Immature natural killer cell (primary cell): Measurements from ENCODE around the gene KCNQ4. TPM values are rescaled to one million over a fixed set of nuclear protein-coding genes. Genes with fewer than 3 reads are reported as not detected.

Experiments
- DNase-seq, 3 donors: peaks; one replicate each; pipeline ENCODE4 v3.0.0; 2022; ENCODE audit warnings: mixed read lengths in 1 of 3
- H3K27ac Mint-ChIP-seq, 6 donors: one replicate each; pipeline ENCODE4 v1.8.0; 2020; ENCODE audit warnings: mixed read lengths in 6 of 6, mild to moderate bottlenecking in 5 of 6, inconsistent platforms in 4 of 6, moderate library complexity in 3 of 6
- H3K27me3 Mint-ChIP-seq, 3 donors: one replicate each; pipeline ENCODE4 v1.8.0; 2020 to 2021; ENCODE audit warnings: low read depth in 3 of 3, mild to moderate bottlenecking in 3 of 3, mixed read lengths in 3 of 3, moderate library complexity in 3 of 3, inconsistent platforms in 1 of 3
- H3K36me3 Mint-ChIP-seq, 3 donors: one replicate each; pipeline ENCODE4 v1.8.0; 2020; ENCODE audit warnings: mixed read lengths in 3 of 3, inconsistent platforms in 2 of 3, mild to moderate bottlenecking in 2 of 3
- H3K4me1 Mint-ChIP-seq, 2 donors: one replicate each; pipeline ENCODE4 v1.8.0; 2020; ENCODE audit warnings: inconsistent platforms in 2 of 2, mild to moderate bottlenecking in 2 of 2, mixed read lengths in 2 of 2, moderate library complexity in 1 of 2
- H3K4me3 Mint-ChIP-seq, 5 donors: one replicate each; pipeline ENCODE4 v1.8.0; 2020; ENCODE audit warnings: mild to moderate bottlenecking in 5 of 5, mixed read lengths in 5 of 5, inconsistent platforms in 3 of 5, moderate library complexity in 3 of 5
- H3K9me3 Mint-ChIP-seq, 6 donors: one replicate each; pipeline ENCODE4 v1.8.0; 2020; ENCODE audit warnings: mild to moderate bottlenecking in 6 of 6, mixed read lengths in 6 of 6, inconsistent platforms in 4 of 6, moderate library complexity in 3 of 6
- polyA plus RNA-seq, 3 donors: library from polyadenylated mRNA; unstranded; fragments of 300-500 nt; fragmentation: Illumina TruSeq; gene quantifications; one replicate each; pipeline ENCODE4 v1.2.3, GENCODE V29; 2021

Gene KCNQ4
- polyA plus RNA-seq, 3 donors from 2014 or later: not detected

DNA sequence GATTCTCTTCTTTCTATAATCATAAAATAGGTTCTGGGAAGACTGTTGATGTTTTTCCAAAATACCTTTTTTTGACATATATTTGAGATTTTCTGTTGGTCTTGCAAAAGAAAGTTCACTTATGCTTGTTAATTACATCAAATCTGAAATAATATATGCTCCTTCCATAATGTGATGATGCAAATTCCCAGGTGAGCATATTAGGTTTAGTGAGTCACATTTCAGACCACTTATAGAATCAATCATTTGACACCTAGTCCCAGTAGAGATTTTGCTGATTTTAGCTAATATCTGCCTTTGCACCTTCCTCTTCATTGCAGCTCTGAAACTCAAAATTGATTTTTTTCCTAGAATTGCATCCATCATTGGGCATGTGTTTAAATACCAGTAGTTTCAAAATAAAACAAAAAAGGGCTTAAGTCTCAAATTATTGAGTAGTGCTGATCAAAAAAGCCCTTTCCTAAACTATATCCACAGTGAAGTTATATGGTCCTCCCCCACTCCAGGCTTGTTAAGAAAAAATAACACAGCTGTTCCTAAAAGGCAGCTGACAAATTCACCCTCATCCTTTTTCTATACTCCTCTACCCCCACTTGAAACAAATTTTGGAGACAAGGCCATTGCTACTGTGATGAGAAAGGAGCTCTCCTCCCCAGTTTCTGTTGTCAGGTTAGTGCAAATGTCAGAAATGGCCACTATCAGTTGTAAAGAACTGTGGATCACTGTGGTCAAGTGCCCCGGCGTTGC lies 37.1 kb upstream of the KCNQ4 start:
- Mint-ChIP-seq H3K4me3 (no peak overlapping the region), H3K4me1 (peaks cover 16 to 57% of the 10 kb centered on the region in 2 donors), H3K27me3 (no peaks in the 10 kb centered on the region), H3K9me3 (no peaks in the 10 kb centered on the region), H3K27ac (peak overlapping the region in 2 of 6 donors; percentile 42 to 57), H3K36me3 (peaks cover 9 to 22% (median 10%) of the 10 kb centered on the region in 3 donors)
- no peak for DNase-seq

DNA sequence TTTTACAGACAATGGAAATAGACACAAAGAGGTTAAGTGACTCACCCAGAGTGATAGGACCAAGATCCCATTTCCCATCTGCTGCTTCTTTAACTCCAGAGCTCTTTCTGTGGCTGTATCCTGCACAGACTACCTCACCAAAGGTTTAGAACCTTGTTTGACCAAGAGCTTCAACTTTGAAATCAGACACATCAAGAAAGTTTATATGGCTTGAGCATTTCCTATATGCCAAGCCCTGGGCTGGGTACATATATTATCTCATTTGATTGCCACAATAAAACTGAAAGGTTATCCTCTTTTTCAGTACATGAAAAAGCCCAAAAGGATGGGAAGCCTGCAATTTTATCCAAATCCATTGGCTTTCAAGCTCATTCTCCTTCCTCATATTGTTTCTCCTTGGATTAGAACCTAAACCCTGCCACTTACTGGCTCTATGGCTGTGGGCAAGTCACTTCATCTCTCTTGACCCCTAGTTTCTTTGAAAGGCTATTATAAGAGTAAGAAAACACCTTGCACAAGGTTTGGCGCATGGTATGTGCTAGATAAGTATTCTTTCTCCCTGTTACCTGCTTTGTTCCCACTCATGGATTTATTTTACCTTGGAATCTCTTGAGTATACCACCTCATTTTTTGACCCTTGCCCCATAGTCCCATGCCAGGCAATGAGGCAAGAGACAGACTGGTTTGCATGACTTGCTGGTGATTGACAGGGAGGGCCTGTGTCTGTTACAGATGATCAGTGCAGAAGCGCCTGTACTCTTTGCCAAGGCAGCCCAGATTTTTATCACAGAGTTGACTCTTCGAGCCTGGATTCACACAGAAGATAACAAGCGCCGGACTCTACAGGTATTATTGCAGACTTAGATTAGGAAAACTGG lies 34.5 kb upstream of the KCNQ4 start:
- H3K4me3 Mint-ChIP-seq: no peak overlapping the region
- no peak for DNase-seq
- H3K36me3 Mint-ChIP-seq: peaks cover 16 to 36% (median 23%) of the 10 kb centered on the region in 3 donors
- H3K4me1 Mint-ChIP-seq: peaks cover 4 to 42% of the 10 kb centered on the region in 2 donors
- H3K9me3 Mint-ChIP-seq: no peaks in the 10 kb centered on the region
- no peaks in the 10 kb centered on the region for H3K27me3 Mint-ChIP-seq
- H3K27ac Mint-ChIP-seq: peak overlapping the region in 3 of 6 donors; percentile 4 to 36 (median 18)

DNA sequence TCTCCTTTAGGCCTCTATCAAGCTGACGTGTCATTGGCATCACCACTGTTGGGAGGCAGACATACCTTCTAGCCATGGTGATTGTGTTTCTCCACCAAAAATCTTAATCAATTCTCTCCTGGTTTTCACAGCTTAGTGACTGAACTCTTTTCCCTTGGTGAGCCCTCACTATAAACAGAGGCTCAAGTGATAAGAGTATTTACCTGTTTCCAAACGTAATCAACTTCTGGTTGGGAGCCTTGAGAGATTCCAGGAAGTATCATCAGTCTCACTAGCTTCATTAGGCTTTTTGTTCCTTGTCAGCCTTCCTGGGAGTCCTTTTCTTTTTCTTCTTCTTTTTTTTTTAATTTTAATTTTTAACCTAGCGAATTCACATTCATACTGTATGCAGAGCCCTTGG lies 33.8 kb upstream of the KCNQ4 start:
- H3K27ac Mint-ChIP-seq: no peak overlapping the region
- DNase-seq: no peak
- H3K4me1 Mint-ChIP-seq: peaks cover 1 to 35% of the 10 kb centered on the region in 2 donors
- H3K4me3 Mint-ChIP-seq: no peak overlapping the region
- H3K27me3 Mint-ChIP-seq: no peaks in the 10 kb centered on the region
- peaks cover 16 to 38% (median 27%) of the 10 kb centered on the region in 3 donors for H3K36me3 Mint-ChIP-seq
- no peaks in the 10 kb centered on the region for H3K9me3 Mint-ChIP-seq

DNA sequence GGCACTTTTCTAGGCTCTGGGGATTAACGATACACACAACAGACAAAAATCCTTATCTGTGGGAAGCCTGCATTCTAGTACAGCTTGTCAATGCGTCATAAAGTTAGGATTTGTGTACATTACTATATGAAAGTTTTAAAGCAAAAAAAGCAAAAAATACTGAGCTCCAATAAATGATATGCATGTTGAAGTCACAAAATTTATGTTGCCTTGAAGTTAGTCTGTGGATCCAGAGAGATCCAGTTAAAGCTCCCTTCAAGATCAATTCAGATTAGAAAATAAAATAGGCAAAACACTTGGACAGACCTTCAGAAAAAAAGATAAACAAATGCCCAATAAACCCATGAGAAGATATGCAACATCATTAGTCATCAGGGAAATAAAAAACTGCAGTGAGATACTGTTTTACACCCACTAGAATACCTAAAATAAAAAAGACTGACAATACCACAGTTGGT lies 33.1 kb upstream of the KCNQ4 start:
- Mint-ChIP-seq H3K4me3 (no peak overlapping the region), H3K4me1 (peaks cover 1 to 28% of the 10 kb centered on the region in 2 donors), H3K36me3 (peaks cover 16 to 42% (median 28%) of the 10 kb centered on the region in 3 donors), H3K9me3 (no peaks in the 10 kb centered on the region), H3K27me3 (no peaks in the 10 kb centered on the region), H3K27ac (peak overlapping the region in 2 of 6 donors; percentile 20 to 36)
- no peak for DNase-seq

DNA sequence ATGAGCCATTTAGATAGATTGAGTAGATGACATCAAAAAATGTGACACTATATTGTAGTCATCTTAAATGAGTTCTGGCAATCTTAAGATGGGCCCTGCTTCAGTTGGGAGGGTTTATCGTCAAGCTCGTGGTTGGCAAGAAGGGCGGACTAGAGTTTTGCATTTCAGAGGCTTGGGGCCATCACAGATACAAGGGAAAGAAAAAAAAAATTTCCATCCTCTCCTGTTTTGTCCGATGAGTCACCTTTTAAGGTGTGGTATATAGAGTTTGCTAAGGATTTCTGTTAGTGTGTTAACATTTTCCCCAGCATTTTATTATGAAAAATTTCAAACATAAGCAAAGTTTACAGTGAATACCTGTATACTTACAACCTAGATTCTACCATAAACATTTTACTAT lies 31.8 kb upstream of the KCNQ4 start:
- Mint-ChIP-seq H3K27ac (peak overlapping the region in 2 of 6 donors; percentile 21 to 63), H3K36me3 (peaks cover 21 to 48% (median 28%) of the 10 kb centered on the region in 3 donors), H3K4me3 (no peak overlapping the region), H3K4me1 (peaks cover 0 to 15% of the 10 kb centered on the region in 2 donors), H3K9me3 (no peaks in the 10 kb centered on the region), H3K27me3 (no peaks in the 10 kb centered on the region)
- no peak for DNase-seq

DNA sequence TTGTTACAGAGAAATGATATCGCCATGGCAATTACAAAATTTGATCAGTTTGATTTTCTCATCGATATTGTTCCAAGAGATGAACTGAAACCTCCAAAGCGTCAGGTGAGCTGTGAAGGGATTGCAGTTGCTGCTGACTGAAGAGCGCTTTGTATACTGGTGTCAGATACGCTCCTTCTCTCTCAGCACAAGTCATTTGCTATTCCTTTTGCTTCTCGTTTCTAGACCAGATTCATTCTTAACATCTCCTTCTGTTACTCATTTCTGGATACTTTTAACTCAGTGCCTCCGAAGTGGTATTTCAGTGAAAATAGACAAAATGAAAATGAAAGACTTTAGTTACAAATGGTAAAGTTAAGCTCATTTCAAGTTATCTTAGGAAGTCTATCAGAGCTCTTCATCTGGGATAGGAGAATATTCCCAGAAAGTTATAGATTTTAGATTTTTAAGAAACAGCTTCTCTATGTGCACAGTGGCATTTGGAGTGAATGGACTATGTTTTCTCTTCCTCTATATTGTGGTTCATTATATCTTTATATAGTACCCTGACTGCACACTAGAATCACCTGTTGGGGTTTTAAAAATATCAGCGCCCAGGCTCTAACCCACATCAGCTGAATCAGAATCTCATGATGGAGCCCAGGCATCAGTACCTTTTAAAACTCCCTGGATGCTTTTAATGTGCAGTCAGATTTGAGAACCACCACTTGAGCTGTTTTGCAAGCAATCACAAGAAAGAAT lies 30.3 kb upstream of the KCNQ4 start:
- Mint-ChIP-seq H3K36me3 (peaks cover 22 to 53% (median 28%) of the 10 kb centered on the region in 3 donors), H3K4me1 (peaks cover 0 to 13% of the 10 kb centered on the region in 2 donors), H3K4me3 (no peak overlapping the region), H3K9me3 (no peaks in the 10 kb centered on the region), H3K27me3 (no peaks in the 10 kb centered on the region), H3K27ac (no peak overlapping the region)
- no peak for DNase-seq

DNA sequence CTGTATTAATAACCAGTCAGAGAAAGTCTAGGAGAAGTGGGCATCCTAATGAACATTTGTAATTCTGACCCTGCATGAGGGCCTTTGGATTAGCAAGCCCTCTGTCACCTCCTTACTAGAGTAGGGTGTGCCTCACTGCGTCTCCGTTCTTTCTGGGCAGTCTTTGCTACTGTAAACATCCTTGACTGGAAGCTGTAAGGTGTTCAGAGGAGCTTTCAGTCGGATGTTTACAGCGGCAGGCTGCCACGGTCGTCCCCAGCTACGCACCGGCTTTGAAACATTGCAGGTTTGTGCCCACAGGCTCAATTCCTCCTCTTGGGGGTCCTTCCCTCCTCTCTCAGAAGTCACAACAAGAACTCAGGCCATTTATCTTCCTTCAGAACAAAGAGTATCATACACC lies 29.4 kb upstream of the KCNQ4 start:
- H3K27me3 Mint-ChIP-seq: no peaks in the 10 kb centered on the region
- no peaks in the 10 kb centered on the region for H3K9me3 Mint-ChIP-seq
- H3K36me3 Mint-ChIP-seq: peaks cover 27 to 54% (median 32%) of the 10 kb centered on the region in 3 donors
- H3K27ac Mint-ChIP-seq: peak overlapping the region in 1 of 6 donors; percentile 9
- DNase-seq: no peak
- H3K4me3 Mint-ChIP-seq: no peak overlapping the region
- peaks cover 0 to 13% of the 10 kb centered on the region in 2 donors for H3K4me1 Mint-ChIP-seq

DNA sequence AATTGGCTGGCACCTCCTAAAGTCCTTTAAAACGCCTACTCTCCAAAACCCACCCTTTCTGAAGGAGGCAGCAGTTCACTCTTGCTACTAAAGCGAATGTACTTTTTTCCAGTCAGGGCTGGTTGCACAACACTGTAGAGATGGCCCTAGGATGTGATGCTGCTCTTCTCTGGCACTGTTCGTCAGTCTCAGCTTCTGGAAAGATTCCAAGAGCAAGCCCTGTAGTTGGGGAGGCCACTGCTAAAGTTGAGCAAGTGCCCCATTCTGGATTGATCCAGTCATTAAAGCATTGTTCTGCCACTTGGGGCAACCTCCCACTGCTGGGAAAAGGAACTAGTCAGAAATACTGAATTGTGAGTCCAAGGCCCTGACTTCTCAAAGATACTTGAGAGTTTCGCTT lies 28.5 kb upstream of the KCNQ4 start:
- H3K4me3 Mint-ChIP-seq: no peak overlapping the region
- H3K27me3 Mint-ChIP-seq: no peaks in the 10 kb centered on the region
- peaks cover 28 to 59% (median 32%) of the 10 kb centered on the region in 3 donors for H3K36me3 Mint-ChIP-seq
- DNase-seq: no peak
- peaks cover 0 to 13% of the 10 kb centered on the region in 2 donors for H3K4me1 Mint-ChIP-seq
- no peaks in the 10 kb centered on the region for H3K9me3 Mint-ChIP-seq
- no peak overlapping the region for H3K27ac Mint-ChIP-seq

DNA sequence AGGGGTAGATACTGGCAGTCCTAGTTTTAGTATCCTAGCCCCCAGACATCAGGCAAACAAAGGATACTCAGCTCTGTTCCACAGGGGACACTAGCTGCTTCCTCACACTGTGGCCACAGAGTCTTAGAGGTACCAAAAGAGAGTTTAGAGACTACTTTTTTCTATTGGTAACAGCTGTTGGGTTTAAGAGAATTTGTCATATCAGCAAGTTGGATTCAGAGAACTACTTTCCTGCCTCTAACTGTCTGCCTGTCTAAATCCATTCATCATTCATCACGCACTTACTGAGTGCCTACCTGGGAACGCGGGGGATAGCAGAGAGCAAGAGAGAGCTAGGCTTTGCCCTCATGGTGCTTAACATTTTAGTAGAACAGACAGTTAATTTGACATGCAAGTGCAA lies 27.1 kb upstream of the KCNQ4 start:
- Mint-ChIP-seq H3K36me3 (peaks cover 27 to 50% (median 29%) of the 10 kb centered on the region in 3 donors), H3K27ac (peak overlapping the region in 2 of 6 donors; percentile 20 to 41), H3K4me3 (no peak overlapping the region), H3K9me3 (no peaks in the 10 kb centered on the region), H3K27me3 (no peaks in the 10 kb centered on the region), H3K4me1 (peaks cover 0 to 4% of the 10 kb centered on the region in 2 donors)
- no peak for DNase-seq

DNA sequence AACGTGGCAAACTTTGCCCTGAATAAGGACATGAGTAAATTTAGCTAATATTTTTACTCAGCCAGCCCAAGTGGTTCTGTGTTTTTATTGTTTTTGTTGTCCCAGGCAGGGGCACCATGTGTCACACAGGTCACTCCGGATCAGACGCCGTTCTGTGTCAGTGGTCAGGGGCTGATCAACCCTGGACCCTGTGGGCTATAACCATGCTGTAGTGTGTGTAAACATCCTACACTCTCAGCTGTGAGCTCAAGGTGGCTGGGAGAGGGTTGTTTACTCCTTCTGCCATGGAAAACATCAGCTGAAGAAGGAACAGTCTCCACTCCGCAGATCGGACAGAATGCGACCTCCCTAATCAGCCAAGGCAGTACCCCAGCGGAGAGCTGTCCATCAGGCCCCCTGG lies 26.5 kb upstream of the KCNQ4 start:
- no peaks in the 10 kb centered on the region for H3K27me3 Mint-ChIP-seq
- H3K27ac Mint-ChIP-seq: peak overlapping the region in 1 of 6 donors; percentile 20
- H3K9me3 Mint-ChIP-seq: no peaks in the 10 kb centered on the region
- DNase-seq: no peak
- no peaks in the 10 kb centered on the region for H3K4me1 Mint-ChIP-seq
- H3K4me3 Mint-ChIP-seq: no peak overlapping the region
- peaks cover 30 to 44% (median 30%) of the 10 kb centered on the region in 3 donors for H3K36me3 Mint-ChIP-seq

DNA sequence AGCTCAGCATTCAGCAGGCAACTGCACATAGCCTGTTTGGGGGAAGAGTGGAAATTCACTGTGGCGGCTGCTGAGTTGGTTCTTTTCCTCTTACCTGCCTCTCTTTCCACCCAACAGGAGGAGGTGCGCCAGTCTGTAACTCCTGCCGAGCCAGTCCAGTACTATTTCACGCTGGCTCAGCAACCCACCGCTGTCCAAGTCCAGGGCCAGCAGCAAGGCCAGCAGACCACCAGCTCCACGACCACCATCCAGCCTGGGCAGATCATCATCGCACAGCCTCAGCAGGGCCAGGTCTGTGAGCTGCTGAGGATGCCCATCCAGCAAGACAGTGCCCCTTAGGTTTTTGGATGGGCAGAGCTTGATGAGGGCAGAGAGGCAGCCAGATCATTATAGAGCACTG lies 25.6 kb upstream of the KCNQ4 start:
- DNase-seq: no peak
- Mint-ChIP-seq H3K4me3 (no peak overlapping the region), H3K9me3 (no peaks in the 10 kb centered on the region), H3K27me3 (no peaks in the 10 kb centered on the region), H3K27ac (no peak overlapping the region), H3K4me1 (no peaks in the 10 kb centered on the region), H3K36me3 (peaks cover 25 to 42% (median 25%) of the 10 kb centered on the region in 3 donors)

DNA sequence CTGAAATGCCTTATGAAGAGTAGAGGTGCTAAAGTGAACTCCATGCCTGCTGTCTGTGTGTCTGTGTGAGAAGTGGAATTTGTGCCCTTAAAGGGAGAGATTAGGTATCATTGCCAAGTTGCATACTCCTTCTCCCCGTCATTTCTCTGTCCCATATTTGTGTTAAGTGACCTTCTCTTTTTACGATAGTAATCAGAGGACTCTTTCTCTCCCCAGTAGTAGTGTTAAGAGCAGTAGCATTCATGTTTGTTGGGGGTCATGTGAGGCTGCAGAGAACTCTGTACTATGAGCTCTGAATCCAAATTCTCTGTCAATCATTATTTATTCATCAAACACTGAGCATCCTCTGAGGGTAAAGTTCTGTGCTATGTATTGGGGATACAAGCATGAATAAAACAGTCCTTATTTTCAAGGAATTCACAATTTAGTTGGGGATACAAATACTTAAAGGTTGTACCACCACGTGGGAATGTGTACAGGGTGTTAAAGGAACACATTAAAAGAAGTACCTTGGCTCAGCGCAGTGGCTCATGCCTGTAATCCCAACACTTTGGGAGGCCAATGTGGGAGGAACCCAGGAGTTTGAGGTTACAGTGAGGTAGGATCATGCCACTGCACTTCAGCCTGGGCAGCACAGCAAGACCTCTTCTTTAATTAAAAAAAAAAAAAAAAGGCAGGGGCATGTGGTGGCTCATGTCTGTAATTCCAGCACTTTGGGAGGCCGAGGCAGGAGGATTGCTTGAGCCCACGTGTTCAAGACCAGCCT lies 24.8 kb upstream of the KCNQ4 start:
- peaks cover 3 to 5% of the 10 kb centered on the region in 2 donors for H3K4me1 Mint-ChIP-seq
- H3K9me3 Mint-ChIP-seq: no peaks in the 10 kb centered on the region
- DNase-seq: no peak
- peak overlapping the region in 2 of 6 donors; percentile 32 to 34 for H3K27ac Mint-ChIP-seq
- no peak overlapping the region for H3K4me3 Mint-ChIP-seq
- H3K27me3 Mint-ChIP-seq: no peaks in the 10 kb centered on the region
- H3K36me3 Mint-ChIP-seq: peaks cover 19 to 41% (median 25%) of the 10 kb centered on the region in 3 donors

DNA sequence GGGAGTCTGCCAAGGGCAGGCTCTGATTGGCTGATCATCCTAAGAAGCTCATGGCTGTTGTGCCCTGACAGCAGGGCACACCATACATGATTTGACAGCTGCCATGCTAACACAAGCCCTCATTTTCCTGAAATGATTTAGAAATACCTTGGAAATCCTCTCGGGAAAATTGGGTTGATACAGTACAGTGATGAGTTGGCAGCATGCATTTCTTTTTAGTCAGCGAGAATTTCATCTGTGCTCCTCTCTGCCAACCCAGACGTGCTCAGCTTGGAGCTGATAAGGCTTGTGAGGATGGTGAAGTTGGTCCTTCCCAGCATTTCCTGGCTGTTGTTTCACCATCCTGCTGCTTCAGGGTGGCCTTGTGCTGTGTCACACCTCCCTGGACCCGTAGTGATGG lies 22.6 kb upstream of the KCNQ4 start:
- peaks cover 12 to 52% (median 35%) of the 10 kb centered on the region in 3 donors for H3K36me3 Mint-ChIP-seq
- no peak overlapping the region for H3K27ac Mint-ChIP-seq

More for the DNA sequence above, 22.6 kb upstream of the KCNQ4 start:
- no peak for DNase-seq
- H3K4me3 Mint-ChIP-seq: no peak overlapping the region
- no peaks in the 10 kb centered on the region for H3K9me3 Mint-ChIP-seq
- peaks cover 9 to 15% of the 10 kb centered on the region in 2 donors for H3K4me1 Mint-ChIP-seq
- no peaks in the 10 kb centered on the region for H3K27me3 Mint-ChIP-seq
